GM21723 (cell line): ENCODE measurements around the gene CTDP1.

Experiments used
- ATAC-seq: cut with Tn5 transposase; IDR thresholded peaks from one replicate; pipeline ENCODE4 v1.9.1; 2021; ENCODE audit warnings: mild to moderate bottlenecking, moderate library complexity; ENCODE audit not compliant: unreplicated experiment

CTDP1 gene

DNA sequence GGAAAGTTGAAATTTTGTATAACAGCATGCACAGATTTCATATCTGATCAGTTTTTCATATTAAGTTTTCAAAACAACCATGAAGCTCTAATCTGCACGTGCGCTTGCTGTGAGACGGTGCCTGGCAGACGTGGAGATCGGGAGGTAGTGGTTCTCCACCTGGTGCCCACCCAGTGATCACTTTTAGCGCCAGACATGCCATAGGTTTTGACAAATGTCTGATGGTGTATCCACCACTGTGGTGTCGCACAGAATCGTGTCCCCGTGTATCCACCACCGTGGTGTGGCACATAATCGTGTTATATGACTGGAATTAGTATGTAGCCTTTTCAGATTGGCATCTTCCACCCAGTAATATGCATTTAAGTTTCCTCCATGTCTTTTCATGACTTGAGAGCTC is 77.2 kb downstream of the CTDP1 start:
- no peak for ATAC-seq

DNA sequence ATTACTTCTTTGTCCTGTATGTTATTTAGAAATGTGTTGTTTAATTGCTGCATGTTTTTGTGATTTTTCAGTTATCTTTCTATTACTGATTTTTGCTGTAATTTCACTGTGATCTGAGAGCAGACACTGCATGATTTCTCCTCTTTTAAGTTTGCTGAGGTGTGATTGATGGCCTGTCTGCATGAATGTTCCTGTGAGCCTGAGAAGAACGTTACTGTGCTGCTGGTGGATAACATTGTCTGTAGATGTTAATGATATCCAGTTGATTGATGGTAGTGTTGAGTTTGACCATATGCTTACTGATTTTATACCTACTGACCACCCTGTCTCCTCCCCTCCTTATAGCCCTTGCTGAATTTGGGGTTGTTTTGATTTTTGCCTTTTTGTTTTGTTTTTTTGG is 80.7 kb downstream of the CTDP1 start:
- ATAC-seq = no peak

DNA sequence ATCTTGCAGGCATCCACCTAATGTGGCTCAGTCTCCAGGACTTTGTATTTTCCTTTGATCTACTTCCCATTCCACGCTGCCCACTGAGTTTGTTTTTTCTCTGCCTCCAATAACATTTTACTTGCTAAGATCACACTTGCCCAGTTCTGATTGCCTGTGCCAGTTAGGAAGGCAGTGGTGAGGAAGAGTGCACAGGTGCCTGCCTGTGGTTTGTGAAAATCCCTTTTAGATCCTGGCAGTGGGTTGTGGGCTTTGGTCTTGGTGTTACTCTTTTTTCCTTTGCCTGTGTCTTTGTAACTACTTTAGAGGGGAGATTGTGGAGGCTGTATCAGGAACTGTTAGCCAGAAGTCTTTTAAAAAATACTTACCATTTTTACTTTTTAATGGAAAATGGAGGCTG is 81.3 kb downstream of the CTDP1 start:
- no peak for ATAC-seq

DNA sequence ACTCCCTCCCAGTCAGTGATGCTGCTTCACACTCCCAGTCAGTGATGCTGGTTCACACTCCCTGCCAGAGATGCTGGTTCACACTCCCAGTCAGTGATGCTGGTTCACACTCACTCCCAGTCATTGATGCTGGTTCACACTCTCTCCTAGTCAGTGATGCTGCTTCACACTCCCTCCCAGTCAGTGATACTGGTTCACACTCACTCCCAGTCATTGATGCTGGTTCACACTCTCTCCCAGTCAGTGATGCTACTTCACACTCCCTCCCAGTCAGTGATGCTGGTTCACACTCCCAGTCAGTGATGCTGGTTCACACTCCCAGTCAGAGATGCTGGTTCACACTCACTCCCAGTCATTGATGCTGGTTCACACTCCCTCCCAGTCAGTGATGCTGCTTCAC is 83.8 kb downstream of the CTDP1 start:
- ATAC-seq = no peak

DNA sequence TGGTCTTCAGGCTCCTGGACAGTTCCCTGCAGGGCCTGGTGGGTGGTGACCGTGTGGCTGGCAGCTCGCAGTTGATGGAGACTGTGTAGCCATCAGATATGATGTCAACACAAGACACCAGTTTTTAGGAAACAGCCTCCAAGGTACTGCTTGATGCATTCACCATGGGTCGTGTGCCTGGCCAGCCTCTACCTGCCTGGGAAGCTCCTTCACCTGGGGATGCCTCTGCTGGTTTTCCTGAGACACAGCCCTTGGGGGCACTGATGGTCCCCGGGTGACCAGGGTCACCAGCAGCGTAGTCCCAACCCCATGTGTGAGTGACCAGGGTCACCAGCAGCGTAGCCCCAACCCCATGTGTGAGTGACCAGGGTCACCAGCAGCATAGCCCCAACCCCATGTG is 84.5 kb downstream of the CTDP1 start:
- ATAC-seq = no peak

DNA sequence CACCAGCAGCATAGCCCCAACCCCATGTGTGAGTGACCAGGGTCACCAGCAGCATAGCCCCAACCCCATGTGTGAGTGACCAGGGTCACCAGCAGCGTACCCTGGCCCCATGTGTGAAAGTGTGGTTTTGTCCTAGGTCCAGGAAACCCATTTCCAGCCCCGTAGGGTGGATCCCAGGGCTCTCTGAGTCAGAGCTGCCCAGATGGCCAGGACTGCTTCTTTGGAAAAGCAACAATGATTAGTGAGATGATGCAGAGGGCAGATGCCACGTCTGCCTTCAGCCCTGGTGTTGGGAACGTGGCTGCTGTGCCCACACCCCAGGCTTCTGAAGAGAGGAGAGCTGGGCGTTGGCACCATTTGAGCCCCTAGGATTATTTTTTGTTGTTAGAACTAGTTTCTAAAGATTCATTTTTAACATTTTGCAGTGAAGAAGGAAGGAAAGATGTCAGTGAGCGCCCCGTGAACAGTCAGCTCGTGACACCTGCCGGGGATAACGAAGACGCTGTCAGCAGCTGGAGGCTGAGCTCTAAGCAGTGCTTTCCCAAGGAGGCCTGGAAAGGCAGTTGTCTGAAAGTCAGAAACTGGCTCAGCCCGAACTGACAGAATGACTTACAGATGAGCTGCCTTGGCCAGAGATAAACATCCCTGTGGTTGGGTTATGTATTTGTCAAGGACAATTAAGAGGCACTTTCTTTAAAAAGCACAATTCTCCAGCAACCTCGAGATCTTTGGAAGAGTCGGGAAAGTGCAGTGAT is 86.1 kb downstream of the CTDP1 start:
- no peak for ATAC-seq

DNA sequence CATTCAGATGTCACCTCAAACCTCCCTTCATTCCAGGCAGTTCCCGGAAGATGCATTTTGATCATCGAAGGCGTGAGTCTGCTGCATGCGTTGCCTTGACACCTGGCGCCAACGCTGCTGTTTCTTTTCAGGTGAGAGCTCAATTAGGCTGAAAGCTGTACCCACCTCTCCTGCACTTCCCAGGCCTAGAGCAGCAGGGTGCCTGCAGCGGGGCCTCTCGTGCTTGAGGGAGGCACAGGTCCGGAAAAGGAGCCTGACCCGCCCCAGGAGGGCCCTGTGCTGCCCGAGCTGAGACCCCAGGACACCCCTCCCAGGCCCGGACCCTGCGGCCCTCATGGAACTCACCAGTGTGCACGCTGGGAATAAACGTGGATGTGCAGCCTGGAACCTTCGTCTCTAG is 86.7 kb downstream of the CTDP1 start:
- ATAC-seq = no peak

DNA sequence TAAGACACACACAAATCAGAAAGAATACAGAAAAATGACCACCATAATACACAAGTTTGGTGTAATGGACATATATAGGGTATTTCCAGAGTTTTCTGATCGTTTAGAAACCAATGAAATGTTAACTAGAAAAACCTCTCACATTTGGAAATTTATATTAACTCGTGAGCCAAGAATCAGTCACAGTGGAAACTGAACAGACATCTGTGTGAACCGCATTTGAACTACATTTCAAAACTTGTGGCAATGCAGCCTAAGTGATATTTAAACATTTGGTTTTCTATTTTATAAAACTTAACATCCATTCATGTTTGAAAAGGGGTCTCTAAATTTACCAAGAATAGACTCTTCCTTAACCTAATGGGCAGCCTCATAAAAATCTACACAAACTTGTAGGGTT is 89.1 kb downstream of the CTDP1 start:
- ATAC-seq = no peak

DNA sequence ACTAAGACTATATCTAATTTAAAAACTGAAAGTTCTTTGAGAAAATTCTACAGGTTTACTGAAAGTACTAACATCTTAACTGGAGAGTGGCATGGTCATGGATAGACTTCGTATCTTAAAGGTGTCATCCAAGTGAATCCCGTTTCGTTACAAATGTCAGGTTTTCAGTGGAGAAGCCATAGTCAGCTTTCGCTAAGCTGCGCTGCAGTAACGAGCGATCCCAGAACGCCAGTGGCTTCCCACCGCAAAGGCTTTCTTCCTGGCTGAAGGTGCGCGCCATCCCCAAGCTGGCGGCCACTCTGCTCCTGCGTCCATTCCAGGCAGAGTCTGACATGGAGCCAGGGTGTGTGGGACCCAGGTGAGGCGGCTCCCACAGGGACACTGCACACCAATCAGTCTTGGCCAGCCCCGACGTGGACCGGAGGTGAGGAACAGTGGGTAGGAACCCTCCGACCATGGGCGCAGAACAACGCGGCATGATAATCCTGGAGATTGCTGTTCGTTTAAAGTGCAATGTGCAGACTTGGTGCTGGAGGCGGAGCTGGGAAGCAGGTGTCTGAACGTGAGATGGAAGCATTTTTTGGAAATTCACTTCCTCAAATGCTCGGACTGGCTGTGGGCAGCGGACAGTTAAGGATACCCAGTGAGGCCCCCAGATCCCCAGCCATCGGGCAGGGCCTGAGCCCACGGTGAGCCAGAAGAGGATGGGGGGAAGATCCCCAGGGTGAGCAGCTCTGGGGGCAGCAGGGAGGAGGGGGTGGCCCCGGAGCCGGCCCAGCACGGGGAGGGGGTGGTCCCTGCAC is 90.3 kb downstream of the CTDP1 start:
- no peak for ATAC-seq

DNA sequence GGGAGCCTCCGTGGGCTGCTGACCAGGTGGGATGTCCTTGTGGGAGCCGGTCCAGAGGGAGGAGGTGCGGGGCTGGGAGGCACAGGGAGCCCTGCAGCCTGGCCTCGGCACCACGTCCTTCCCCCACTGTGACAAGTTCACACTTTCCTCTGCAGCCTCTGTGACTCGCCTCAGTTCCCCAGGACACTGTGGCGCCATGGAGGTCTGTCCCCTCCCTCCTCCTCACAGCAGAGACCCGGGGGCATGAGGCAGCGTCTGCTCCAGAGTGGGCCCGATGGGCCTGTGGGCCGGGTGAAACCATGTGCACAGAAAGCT is 90.9 kb downstream of the CTDP1 start:
- no peak for ATAC-seq

DNA sequence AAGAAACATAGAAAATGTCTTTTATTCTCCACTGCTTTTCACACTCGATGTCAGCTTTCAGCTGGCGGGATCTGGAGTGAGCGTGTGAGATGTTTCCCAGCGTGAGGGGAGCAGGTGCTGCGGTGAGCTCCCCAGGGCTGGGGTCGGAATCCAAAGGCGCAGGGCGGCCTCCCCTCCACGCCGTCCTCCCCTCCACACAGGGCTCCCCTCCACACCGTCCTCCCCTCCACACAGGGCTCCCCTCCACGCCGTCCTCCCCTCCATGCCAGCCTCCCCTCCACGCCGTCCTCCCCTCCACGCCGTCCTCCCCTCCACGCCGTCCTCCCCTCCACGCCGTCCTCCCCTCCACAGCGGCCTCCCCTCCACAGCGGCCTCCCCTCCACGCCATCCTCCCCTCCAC is 91.2 kb downstream of the CTDP1 start:
- no peak for ATAC-seq

DNA sequence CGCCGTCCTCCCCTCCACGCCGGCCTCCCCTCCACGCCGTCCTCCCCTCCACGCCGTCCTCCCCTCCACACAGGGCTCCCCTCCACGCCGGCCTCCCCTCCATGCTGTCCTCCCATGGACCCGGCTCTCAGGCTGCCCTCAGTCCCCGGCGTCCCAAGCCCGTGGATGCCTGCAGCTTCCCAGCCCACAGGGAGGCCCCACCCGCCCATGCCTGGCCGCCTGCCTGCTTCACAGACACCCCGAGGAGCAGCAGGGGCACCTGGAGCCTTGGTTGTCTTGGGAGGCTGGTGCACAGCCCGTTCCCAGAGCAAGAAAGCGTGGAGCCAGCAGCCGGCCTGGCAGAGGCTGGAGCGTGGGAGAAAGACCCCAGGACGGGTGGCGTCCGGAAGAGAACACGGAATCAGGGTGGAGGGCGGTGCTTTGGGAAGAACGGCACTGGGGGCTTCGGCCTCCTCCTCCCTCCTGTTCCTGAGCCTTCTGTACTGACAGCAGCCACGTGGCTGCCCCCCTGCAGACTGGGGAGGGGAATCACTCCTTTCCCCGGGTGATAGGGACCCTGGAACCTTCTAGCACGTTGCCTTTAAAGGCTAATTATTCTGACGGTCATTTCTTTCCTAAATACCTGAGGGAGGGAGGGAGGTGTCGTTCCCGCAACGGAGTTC is 92.0 kb downstream of the CTDP1 start:
- no peak for ATAC-seq

DNA sequence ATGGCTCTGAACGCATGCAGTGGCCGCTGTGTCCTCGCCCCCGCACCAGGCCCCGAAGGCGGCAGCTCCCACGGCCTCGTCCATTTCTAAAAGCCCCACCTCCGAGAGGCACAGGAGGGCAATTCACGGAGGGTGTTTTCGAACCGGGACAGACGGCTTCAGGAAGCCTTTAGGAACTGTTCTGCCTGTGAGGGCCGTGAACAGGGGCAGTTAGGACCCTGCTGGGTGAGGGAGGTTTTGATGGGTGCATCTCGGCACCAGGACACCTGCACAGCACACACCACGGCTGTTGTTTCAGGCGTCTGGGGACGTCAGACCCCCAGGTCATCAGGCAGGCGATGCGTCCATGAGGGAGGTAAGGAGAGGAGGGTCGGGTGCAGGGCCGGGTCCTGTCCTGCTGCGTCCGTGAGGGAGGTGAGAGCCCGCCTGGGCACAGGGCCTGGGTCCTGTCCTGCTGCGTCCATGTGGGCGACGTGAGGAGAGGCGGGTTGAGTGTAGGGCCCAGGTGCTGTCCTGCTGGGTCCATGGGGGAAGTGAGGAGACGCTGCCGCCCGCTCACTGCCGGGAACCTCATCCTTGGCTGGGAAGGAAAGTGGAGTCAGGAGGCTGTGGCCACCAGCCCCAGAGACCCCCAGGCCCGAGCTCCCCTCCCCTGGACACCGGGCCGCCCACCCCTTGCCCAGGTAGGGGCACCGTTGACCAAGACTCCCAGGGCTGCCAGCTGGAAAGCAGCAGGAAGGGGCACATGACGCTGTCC is 92.7 kb downstream of the CTDP1 start:
- ATAC-seq = no peak

DNA sequence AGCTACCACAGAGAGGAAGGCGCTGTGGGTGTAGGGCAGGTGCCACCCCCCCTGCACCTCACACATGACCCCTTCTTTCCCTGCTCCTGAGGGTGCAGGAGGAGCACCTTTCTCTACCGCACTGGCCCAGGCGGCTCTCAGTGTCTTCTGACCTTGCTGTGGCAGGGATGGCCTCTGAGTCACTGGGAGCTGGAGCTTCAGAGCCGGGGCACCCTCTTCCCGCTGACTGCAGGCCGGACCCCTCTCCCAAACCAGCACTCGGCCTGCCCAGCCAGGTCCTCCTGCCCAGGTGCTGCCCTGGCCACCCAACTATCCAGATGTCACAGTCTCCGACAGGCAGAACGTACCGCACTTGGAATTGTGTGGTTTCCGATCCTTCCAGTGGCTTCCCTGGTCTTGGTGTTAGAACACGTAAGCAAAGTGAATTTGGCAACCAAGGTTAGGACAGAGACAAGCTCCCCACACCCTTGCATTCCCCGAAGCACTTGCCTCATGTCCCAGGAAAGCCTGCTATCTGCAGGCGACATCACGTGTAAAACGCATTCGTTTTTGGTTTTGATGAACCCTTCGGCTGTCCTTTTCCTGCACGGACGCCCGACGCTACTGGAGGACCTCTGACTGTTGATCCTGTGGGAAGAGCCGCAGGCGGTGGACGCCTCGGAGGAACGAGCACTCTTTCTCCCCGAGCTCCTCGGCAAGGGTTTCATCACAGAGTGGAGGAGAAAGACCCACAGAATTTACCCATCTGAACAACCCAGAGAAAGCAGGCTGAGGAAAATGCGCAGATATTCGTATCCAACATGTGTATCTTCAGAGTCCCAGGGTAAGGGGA is 93.5 kb downstream of the CTDP1 start:
- no peak for ATAC-seq

DNA sequence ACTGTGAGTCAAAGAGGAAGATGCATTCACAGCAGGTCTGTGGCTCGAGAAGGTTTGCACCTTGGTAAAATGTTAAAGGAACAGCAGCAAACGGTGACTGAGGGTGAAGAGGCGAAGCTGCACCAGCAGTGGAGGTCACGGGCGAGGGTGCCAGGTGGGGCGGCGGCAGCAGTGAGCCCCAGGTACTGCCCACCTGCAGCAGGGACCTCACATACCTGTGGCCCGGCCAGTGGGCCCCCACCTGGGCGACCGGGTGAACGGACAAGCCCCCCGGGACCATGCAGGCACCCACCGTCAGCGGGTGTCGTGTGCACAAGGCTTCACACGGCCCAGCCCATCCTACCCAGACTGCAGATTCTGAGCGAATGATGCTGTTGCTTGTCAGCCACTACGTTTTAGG is 94.5 kb downstream of the CTDP1 start:
- no peak for ATAC-seq

DNA sequence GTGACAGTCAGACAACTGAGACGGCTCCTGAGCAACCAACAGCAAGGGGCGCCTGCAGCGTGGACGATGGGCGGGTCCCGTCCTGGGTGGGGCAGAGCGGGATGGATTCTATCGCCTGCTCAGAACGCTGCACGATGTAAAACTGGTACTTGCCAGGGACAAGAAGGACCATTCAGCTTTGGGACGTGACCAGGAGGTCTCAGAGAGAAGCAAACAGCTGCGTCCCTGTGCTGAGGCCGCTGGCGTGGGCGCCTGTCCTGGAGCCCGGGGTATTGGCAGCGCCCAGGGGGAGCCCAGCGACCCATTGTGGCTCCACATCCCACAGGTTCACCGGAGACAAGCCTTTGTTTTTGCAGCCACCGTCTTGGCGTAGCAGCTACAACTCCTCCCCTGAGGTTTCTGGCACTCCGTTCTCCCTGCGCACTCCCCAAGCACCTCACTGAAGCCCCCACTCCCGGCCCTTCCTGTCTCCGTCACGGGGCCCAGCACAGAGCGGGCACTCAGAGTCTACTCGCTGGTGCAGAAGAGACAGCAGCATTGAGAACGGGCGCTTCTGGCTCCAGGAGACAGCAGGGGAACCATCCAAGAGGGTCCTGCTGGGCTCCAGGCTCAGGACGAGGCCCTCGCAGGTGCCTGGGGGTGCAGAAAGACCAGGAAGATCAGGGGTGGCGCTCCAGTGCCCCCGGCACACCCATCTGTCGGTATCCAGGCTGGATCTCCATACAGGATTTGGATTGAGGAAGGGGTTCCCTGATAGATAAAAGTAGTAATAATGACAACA is 96.0 kb downstream of the CTDP1 start:
- no peak for ATAC-seq

DNA sequence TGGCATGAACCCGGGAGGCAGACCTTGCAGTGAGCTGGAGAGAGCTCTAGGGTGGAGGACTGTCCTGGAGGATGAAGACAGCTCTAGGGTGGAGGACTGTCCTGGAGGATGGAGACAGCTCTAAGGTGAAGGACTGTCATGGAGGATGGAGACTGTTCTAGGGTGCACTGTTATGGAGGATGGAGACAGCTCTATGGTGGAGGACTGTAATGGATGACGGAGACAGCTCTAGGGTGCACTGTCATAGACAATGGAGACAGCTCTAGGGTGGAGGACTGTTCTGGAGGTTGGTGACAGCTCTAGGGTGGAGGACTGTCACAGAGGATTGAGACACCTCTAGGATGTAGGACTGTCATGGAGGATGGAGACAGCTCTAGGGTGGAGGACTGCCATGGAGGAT is 97.1 kb downstream of the CTDP1 start:
- ATAC-seq = no peak

DNA sequence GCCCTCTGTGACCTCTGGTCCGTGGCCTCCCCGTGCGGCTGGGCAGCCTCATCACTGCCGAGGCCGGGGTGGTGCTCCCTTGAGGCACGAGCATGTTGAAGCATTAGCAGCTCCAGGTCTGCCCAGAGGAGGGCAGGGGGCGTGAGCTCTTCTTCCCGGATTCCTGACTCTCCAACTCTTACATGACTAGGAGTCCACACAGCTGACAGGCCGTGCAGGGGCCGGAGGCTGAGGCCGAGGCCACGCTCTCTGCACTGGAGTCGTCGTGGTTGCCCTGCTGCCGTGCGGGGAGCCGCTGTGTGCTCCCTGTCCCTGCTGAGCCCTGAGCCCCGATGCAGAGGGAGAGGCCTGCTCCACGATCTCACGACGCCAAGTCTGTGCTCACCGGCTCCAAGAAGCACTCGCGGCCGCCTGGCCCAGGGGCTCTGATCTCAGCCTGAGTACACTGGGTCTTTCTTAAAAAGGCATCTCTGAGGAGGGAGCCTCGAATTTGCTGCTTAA is 98.7 kb downstream of the CTDP1 start:
- ATAC-seq = no peak

DNA sequence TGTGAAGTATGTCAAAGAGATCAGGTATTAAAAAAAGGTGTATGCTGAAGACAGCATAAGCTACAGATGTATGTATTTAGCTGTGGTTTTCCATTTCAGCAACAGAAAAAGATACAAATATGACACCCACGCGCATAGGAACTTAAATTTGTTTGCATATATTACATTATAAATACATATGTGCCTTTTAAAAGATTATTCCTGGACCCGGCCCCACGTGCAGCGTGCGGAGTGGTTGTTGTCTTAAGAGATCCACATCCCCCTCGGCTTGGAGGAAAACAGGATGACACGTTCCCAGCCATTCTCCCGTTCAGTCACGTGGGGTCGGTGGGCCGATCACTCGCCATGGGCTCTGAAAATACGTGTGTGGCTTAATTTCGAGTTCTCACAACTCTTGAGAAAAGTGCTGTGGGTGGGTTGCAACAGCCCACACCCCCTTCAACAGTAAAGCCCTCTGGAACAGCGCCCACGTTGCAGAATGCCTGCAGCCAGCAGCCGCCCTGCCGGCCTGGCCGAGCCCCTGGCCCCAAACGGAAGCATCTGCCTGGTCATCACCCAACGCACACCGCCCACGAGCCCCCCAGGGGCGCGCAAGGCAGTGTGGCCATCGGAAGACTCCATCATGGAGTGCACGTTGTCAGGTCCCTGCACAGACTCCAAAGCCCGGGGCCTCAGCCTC is 99.6 kb downstream of the CTDP1 start:
- no peak for ATAC-seq
